ENCODE data around the gene CAT.

CAT gene

GRCh38 chr11:34493468-34493867 is 54.7 kb downstream of the CAT start:
- Histone ChIP-seq H4K20me1 (ENCODE audit: insufficient read depth, low read length, poor library complexity, severe bottlenecking) (no peaks in the 10 kb centered on the region), H3K4me3 (ENCODE audit: low read length, poor library complexity, severe bottlenecking) (no peak overlapping the region), H3K9me2 (replicated peaks; ENCODE audit: low read depth, low read length) (no peaks in the 10 kb centered on the region), H3F3A (ENCODE audit: low read depth) (no peaks in the 10 kb centered on the region), H3K79me2 (ENCODE audit: insufficient read depth, low read length) (no peaks in the 10 kb centered on the region), H3K9ac (ENCODE audit: low read depth, low read length, poor library complexity, severe bottlenecking) (no peak overlapping the region), H3K9me3 (ENCODE audit: insufficient read depth, low read depth, low read length) (no peaks in the 10 kb centered on the region), H3K4me1 (ENCODE audit: insufficient read depth, low read length, poor library complexity, severe bottlenecking) (no peaks in the 10 kb centered on the region), H2AFZ (ENCODE audit: low read length) (no peak overlapping the region), H3K27me3 (ENCODE audit: insufficient read depth, low read length, poor library complexity, severe bottlenecking) (no peaks in the 10 kb centered on the region), H3K4me2 (ENCODE audit: low read depth, low read length, poor library complexity, severe bottlenecking) (no peak overlapping the region), H3K36me3 (ENCODE audit: insufficient read depth, low read length) (no peaks in the 10 kb centered on the region)
- TF ChIP-seq CTCF (conservative IDR thresholded peaks at IDR 0.05; ENCODE audit: low read length) = no peak
- TF ChIP-seq EZH2phosphoT487 (IDR thresholded peaks at IDR 0.05; ENCODE audit: borderline replicate concordance) = no peak

DNA sequence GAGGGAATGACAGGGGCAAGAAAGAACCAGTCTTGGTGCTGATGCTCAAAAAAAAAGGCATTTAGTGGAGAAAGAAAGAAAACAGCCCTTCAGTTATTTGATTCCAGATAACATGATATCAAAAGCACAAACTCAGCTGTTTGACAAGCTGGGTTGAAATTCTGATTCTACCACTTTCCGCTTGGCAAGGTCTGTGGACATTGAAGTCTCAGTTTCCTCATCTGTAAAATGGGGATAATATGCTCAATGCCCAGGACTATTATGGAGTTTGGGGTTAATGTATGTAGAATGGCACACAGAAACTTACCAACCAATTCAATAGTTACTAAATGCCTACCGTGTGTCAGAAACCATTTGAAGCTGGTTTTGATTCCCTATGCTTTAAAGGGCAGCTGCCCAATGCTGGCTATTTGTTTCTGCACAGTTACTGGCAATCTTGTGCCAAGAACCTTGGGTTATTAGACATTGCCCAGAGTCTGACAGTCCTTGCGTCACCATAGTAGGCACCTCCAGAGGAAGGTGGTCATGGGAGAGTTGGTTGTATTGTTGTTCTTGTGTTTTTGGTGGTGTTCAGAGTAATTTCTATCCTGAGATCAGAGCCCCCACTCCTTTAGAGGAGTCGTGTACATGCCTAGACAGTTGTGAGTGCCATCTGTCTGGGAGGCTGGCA is 55.3 kb downstream of the CAT start:
- H3K4me2 ChIP-seq (ENCODE audit: low read depth, low read length, poor library complexity, severe bottlenecking) = no peak overlapping the region
- H2AFZ ChIP-seq (ENCODE audit: low read length) = no peak overlapping the region
- no peaks in the 10 kb centered on the region for H3K4me1 ChIP-seq (ENCODE audit: insufficient read depth, low read length, poor library complexity, severe bottlenecking)
- TF ChIP-seq CTCF (conservative IDR thresholded peaks at IDR 0.05; ENCODE audit: low read length) = no peak
- no peak for TF ChIP-seq EZH2phosphoT487 (IDR thresholded peaks at IDR 0.05; ENCODE audit: borderline replicate concordance)
- no peaks in the 10 kb centered on the region for H3K36me3 ChIP-seq (ENCODE audit: insufficient read depth, low read length)
- H4K20me1 ChIP-seq (ENCODE audit: insufficient read depth, low read length, poor library complexity, severe bottlenecking) = no peaks in the 10 kb centered on the region
- no peaks in the 10 kb centered on the region for H3F3A ChIP-seq (ENCODE audit: low read depth)
- H3K9me2 ChIP-seq (replicated peaks; ENCODE audit: low read depth, low read length) = no peaks in the 10 kb centered on the region
- H3K79me2 ChIP-seq (ENCODE audit: insufficient read depth, low read length) = no peaks in the 10 kb centered on the region
- H3K9ac ChIP-seq (ENCODE audit: low read depth, low read length, poor library complexity, severe bottlenecking) = no peak overlapping the region
- H3K9me3 ChIP-seq (ENCODE audit: insufficient read depth, low read depth, low read length) = no peaks in the 10 kb centered on the region
- no peaks in the 10 kb centered on the region for H3K27me3 ChIP-seq (ENCODE audit: insufficient read depth, low read length, poor library complexity, severe bottlenecking)
- H3K4me3 ChIP-seq (ENCODE audit: low read length, poor library complexity, severe bottlenecking) = no peak overlapping the region

DNA sequence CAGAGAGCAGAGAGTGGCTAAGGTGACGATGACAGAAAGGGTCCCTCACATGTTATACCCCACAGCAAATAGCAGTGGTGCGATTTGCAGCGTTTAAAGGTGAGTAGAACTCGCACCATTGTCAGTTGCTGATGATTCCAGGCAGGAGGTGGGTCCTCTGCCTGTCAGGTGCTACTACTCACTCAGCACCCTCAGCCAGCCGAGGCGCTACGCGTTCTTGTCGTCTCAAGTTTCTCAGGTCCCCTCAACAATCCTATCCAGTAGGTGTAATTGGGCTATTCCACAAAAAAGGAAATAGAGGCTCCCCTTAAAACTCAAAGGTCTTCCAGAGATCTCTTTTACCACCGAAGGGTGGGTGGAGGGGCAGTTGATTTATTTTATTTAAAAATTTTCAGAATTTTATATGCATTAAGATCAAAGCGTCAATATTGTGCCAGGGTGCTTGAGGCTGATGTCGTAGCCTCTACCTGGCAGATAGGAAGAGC is 56.5 kb downstream of the CAT start:
- Histone ChIP-seq H3K27me3 (ENCODE audit: insufficient read depth, low read length, poor library complexity, severe bottlenecking) (no peaks in the 10 kb centered on the region), H3K79me2 (ENCODE audit: insufficient read depth, low read length) (no peaks in the 10 kb centered on the region), H3K4me3 (ENCODE audit: low read length, poor library complexity, severe bottlenecking) (no peak overlapping the region), H2AFZ (ENCODE audit: low read length) (no peak overlapping the region), H3K9me2 (replicated peaks; ENCODE audit: low read depth, low read length) (no peaks in the 10 kb centered on the region), H3K9me3 (ENCODE audit: insufficient read depth, low read depth, low read length) (no peaks in the 10 kb centered on the region), H3K4me1 (ENCODE audit: insufficient read depth, low read length, poor library complexity, severe bottlenecking) (no peaks in the 10 kb centered on the region), H3F3A (ENCODE audit: low read depth) (no peaks in the 10 kb centered on the region), H3K36me3 (ENCODE audit: insufficient read depth, low read length) (no peaks in the 10 kb centered on the region), H3K4me2 (ENCODE audit: low read depth, low read length, poor library complexity, severe bottlenecking) (no peak overlapping the region), H4K20me1 (ENCODE audit: insufficient read depth, low read length, poor library complexity, severe bottlenecking) (no peaks in the 10 kb centered on the region), H3K9ac (ENCODE audit: low read depth, low read length, poor library complexity, severe bottlenecking) (no peak overlapping the region)
- TF ChIP-seq EZH2phosphoT487 (IDR thresholded peaks at IDR 0.05; ENCODE audit: borderline replicate concordance) = no peak
- no peak for TF ChIP-seq CTCF (conservative IDR thresholded peaks at IDR 0.05; ENCODE audit: low read length)
